NCI-H1417 (cell line): ENCODE data around the gene WDR81.
A peak's percentile ranks its signal among the peaks of the same experiment; 100 is the strongest.
"Not testable (repeated sequence)": the region's sequence is repeated elsewhere in the genome, so short reads cannot be mapped to it uniquely, and the experiment has no call there.

ENCODE experiments used
- DNase-seq, 3 experiments: peaks; one replicate each; lab custom pipeline; 2025; lab: John Stamatoyannopoulos, UW

The WDR81 gene

GRCh38 chr17:1724351-1724868 lies at the start of gene WDR81:
Gene WDR81 (plus strand): TSS chr17:1724704. CDS start chr17:1724960, 256 bp downstream.
- DNase-seq, result peak; percentile 67 to 77 (median 76)

- DNase-seq, result no peak
Observed at GRCh38 chr17:1676401-1676800, 48.1 kb upstream of the WDR81 start.

DNA sequence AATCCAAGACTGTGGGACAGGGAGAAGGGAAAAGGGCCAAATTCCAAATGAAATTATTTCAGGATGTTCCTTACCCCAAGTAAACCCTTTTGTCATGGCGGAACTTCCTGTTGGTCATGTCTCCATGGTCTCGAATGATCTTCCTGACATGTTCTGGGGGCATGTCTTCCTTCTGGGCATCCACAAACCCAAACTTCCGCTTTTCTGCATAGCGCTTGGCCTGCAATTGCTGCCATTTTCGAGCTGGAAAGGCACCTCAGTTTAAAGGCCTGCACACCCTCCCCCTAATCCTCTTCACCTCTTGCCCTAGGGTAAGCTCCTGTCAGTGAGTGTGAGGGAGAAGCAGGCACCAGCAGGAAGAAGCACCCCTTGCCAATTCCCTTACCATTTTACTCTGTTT lies 41.0 kb upstream of the WDR81 start:
- DNase-seq, result no peak

DNA sequence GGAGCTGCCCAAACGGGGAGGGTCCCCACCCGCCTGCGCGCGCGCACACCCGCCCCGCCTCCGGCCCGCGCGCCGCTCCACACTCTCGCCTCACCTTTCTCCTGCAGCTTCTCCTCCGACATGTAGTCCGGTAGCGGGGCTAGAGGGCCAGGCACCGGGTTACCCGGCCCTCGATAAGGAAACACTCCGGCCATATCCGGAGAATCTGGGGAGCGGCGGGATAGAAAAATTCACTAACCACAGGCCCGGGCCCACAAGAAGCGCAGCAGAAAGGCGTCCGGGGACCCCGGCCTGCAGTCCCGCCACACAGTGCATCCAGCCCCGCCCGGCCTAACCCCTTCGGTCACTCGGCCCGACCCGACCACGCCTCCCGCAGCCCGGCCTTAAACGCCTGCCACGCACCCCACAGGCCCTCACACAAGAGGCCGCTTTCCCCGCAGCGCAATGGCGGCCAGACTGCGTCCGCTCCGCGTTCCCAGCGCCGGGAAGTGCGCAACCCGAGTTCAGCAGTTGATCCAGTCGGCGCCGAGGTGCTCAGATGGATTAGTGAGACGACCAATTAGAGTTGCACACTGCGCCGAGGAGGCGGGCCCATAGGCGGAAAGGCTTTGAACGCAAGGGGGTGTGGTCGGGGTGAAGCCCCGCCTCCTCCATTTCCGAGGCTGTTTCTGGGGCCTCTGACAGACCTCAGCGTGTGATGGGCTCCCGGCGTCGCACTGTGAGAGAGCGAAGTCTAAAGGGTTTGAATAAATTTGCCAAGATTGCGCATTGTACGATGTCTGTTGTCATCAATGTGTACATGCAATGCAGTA lies 39.9 kb upstream of the WDR81 start, which contains the start of gene PRPF8:
TSS of gene PRPF8 (minus strand) at position 490 of the 812 bp plus-strand sequence. CDS start at position 194, 296 bp downstream.
- DNase-seq, result peak; percentile 93 to 97 (median 96)

GRCh38 chr17:1686086-1686485 lies 38.4 kb upstream of the WDR81 start:
- no peak for DNase-seq

GRCh38 chr17:1688405-1688804 lies 36.1 kb upstream of the WDR81 start:
- DNase-seq, result not testable (repeated sequence)

DNA sequence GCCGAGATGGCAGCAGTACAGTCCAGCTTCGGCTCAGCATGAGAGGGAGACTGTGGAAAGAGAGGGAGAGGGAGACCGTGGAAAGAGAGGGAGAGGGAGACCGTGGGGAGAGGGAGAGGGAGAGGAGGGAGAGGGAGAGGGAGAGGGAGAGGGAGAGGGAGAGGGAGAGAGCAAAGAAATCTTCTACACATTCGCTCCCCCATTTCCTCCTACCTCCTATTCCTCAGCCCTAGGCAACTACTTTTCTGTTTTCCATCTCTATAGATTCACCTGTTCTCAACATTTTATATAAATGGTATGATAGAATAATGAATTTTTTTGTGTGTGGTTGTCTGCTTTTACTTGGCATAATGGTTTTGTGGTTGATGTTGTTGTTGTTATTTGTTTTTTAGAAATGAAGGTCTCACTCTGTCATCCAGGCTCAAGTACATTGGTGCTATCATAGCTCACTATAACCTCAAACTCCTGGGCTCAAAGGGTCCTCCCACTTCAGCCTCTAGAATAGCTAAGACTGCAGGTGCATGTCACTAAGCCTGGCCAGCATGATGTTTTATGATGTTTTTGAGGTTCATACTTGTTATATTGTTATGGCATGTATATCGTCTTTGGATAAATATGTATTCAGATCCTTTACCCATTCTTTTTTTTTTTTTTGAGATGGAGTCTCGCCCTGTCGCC lies 33.8 kb upstream of the WDR81 start:
- DNase-seq, result no peak

- DNase-seq, result no peak
Observed at GRCh38 chr17:1693339-1693738, 31.2 kb upstream of the WDR81 start.

DNA sequence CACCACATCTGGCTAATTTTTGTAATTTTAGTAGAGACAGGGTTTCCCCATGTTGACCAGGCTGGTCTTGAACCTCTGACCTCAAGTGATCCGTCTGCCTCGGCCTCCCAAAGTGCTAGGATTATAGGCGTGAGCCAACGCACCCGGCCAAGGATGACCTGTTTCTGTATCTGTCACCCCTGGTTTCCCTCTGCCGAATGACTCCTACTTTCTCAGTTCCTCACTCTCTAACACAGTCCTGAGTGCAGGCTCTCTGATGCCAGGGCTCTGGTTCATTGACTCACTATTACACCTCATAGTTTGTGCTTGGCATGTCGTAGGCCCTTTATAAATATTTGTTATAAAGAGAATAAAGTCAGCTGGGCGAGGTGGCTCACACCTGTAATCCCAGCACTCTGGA lies 29.1 kb upstream of the WDR81 start:
- DNase-seq, result no peak

DNA sequence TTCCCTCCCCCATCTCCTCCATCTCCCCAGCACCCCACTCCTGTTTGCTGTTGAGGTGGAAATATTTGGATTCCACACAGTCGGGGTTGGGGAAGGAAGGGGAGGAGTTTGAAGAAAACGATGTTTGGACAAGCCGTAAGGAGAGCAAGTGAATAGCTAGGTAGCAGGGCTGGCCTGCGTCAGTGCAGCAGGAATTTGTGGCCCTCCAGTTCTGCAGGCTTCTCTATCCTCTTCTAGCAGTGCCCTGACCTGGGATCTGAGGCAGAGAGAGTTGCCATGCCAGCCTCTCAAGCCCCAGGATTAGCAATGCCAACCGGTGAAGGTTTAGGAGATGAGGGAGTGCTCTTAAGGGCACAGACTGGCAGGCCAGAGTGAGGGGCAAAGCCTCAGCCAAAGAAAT lies 26.8 kb upstream of the WDR81 start:
- DNase-seq, result no peak

- not testable (repeated sequence) for DNase-seq
Observed at GRCh38 chr17:1699891-1700290, 24.6 kb upstream of the WDR81 start.

DNA sequence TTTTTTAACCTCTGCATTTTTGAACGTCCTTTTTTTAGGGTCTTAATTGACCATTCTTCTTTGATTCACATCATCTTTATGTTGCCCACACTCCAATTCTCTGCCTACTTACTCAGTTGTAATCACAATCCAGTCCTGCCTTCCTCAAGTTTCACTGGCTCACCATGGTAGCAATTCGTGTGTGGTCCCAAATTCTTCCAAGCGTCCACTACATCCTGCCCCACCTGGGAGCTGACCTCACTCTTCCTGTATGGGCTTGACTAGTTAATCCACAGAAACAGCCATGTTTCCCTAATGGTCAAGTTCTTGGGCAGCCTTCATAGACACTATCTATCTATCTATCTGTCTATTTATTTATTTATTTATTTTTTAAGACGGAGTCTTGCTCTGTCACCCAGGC lies 21.4 kb upstream of the WDR81 start:
- no peak for DNase-seq

- DNase-seq, result no peak
Observed at GRCh38 chr17:1705004-1705403, 19.5 kb upstream of the WDR81 start.

- no peak for DNase-seq
Observed at GRCh38 chr17:1707107-1707506, 17.4 kb upstream of the WDR81 start.

DNA sequence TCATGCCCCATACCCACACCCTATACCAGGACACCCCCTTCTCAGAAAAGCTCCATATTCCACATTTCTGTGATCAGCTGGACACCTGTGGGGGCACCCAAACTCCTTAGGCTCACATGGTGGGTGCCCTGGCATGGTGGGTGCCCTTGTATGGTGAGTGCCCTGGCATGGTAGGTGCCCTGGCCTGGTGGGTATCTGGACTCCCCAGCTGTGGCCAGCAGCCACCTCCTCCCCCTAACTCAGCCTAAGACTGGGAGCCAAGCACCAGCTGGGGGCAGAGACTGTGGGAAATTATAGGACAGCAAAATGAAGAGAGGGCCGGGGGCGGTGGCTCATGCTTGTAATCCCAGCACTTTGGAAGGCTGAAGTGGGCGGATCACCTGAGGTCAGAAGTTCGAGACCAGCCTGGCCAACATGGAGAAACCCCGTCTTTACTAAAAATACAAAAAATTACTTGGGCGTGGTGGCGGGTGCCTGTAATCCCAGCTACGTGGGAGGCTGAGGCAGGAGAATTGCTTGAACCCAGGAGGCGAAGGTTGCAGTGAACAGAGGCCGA lies 15.6 kb upstream of the WDR81 start:
- DNase-seq, result not testable (repeated sequence)

DNA sequence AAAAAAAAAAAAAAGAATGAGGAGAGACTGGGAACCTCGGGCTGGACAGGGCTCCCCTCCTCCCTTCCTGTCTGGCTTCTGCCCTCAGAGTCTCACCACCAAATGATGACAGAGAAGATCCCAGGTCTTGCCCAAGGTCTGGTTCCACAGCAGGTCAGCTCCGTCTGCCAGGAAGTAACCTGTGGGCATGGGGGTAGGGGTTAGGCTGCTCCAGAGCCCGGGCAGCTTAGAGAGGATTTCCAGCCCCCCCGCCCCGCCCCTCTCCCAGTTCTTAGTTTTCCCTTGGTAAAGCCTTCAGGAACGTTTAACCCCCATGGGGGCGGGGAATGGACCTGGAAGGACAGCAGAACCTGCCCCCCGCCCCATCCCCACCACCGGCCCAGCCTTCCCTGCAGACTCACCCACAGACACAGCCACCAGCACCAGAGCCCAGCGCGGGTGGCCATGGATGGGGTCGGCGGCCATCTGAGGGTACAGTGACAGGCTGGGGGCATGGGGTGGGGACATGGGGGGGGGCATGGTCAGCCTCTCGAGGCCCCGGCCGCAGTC lies 15.0 kb upstream of the WDR81 start:
- DNase-seq, result no peak

DNA sequence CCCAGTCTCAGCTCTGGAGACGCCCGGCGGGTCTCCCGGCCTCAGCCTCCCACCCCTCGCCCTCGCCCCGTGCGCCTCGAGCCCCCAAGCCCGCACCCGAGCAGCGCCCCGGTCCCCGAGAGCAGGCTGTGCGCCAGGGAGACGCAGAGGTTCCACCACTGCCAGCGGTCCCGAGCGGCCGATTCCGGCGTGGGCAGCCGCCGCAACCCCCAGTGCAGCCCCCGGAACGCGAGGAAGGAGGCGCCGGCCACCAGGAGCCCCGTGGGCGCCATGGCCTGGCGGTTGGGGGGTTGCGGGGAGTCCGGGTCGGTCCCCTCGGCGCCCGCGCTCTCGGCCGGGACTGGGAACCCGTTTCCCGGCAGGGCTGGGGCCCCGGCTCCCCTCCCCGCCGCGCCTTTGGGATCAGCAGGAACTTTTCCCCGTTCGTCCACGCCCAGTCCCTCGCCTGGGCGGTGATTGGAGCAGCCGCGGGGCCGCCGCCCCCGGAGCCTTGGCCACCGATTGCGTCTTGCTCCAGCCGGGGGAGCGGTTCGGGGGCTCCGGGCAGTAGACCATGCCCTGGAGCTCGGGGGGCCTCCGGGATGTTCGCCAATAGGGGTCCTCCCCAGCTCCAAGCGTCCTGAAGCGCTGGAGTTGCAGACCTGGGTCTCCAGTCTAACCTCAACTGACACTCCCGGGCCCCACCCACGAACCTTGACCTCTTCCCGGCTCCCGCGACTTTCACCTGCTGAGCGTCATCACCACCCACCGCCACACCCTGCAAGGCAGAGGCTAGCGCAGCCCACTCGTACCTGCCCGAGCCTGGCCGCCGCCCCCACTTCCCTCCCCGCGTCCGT lies 14.3 kb upstream of the WDR81 start, which contains the start of gene TLCD2:
TSS of gene TLCD2 (minus strand) at position 407 of the 836 bp plus-strand sequence. CDS start at position 272, 135 bp downstream.
- peak in 2 of 3 experiments; percentile 15 to 16 for DNase-seq

DNA sequence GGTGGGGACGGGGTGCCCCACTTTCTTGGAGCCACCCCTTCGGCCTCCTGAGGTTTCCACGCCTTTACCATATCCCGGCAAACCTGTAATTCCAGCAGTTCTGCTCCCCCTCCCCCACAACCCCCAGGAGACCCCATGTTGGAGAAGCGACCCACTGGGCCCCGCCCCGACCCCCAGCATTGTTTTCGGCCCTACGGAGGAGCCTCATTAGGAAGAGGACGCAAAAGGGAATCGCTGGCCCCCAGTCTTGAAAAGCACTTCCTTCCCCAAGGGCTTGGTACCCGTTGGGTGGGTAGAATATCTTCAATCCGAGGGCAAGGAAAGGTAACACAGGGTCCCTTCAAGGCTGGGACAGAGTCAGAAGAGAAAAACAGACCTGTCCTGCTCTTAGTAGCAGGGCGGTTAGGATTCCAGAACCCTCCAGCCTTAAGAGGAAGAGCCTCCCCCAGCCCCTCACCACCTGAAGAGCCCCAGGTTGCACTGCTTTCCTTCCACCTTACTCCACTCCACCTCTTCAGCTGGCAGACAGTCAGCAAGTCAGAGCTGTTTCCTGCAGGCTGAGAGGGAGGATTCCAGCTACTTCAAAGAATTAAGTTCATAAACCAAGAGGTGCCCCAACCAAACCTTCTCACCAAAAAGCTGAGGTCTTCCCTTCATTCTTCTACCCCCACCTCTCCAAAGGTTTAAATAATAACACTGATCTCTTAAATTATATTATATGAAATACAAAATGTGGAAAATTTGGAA lies 13.5 kb upstream of the WDR81 start:
- DNase-seq, result no peak

DNA sequence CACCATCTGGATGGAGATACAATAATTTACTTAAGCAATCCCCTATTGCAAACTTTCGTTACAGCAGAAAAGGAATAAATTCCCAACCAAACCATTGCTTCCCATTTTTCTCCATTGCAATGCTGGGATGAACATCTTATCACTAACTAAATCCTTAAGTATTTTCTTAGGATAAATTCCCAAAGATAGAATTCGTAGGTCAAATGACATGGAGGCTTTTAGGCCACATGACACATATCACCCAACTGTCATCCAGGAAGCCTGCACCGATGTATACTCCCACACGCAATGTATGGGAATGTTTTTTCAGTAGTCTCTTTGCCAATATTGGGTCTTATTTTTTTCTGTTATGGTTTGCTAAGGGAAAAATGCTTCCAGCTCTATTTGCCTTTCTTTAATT lies 12.7 kb upstream of the WDR81 start:
- no peak for DNase-seq

DNA sequence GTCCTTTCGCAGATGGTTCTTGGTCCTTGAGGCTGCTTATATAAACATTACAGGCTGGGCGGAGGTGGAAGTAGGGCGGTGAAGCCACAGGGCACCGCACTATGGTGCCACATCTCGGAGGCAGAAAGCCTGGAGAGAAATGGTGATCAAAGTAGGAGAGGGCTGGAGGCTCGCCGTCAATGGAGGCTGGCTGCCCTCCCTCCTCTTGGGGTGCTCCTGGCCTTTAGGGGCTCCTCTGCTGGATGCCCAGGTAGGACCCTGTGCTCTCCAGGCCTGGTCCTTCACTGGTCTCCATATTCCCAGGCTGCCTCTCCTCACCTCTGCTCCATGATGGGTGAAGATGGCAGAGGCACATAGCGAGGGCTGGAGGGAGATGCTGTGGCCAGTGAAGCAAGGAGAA lies 12.2 kb upstream of the WDR81 start:
- DNase-seq, result no peak
